Retinal pigment epithelial cell (primary cell): ENCODE data around the gene SLC5A6.

Experiments used
- DNase-seq: peaks from one replicate; pipeline ENCODE4 v3.0.0-alpha.2; 2010; ENCODE audit warnings: low read depth
- H3K4me3 ChIP-seq: 2 replicates; pipeline ENCODE4 v1.5.1; 2011; ENCODE audit warnings: mild to moderate bottlenecking, low read length, control low read depth, moderate library complexity
- TF ChIP-seq, protein P1 (sequence below): conservative IDR thresholded peaks from 2 replicates; pipeline ENCODE4 v1.5.1; 2011; ENCODE audit warnings: low read depth, low read length, control low read depth, inconsistent platforms

The SLC5A6 gene

DNA sequence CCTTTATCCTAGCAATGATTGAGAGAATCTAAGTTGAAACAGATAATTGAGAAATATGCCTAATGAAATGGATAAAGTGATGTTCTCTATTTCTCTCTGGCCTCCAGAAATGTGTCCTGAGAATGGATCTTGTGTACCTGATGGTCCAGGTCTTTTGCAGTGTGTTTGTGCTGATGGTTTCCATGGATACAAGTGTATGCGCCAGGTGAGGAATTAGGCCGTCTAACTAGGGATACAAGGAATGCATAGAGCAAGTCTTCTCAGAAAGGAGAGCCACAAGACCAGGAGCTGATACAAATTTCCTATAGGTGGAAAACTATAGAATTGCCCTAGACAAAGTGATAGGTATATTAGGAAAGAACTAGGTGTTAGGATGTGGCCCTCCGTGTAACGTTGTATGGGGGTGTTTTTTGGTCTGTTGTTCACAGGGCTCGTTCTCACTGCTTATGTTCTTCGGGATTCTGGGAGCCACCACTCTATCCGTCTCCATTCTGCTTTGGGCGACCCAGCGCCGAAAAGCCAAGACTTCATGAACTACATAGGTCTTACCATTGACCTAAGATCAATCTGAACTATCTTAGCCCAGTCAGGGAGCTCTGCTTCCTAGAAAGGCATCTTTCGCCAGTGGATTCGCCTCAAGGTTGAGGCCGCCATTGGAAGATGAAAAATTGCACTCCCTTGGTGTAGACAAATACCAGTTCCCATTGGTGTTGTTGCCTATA, 4.5 kb upstream of the SLC5A6 start:
- no peak for DNase-seq
- H3K4me3 ChIP-seq = peak overlapping the region; percentile 74
- TF ChIP-seq, protein P1, sequence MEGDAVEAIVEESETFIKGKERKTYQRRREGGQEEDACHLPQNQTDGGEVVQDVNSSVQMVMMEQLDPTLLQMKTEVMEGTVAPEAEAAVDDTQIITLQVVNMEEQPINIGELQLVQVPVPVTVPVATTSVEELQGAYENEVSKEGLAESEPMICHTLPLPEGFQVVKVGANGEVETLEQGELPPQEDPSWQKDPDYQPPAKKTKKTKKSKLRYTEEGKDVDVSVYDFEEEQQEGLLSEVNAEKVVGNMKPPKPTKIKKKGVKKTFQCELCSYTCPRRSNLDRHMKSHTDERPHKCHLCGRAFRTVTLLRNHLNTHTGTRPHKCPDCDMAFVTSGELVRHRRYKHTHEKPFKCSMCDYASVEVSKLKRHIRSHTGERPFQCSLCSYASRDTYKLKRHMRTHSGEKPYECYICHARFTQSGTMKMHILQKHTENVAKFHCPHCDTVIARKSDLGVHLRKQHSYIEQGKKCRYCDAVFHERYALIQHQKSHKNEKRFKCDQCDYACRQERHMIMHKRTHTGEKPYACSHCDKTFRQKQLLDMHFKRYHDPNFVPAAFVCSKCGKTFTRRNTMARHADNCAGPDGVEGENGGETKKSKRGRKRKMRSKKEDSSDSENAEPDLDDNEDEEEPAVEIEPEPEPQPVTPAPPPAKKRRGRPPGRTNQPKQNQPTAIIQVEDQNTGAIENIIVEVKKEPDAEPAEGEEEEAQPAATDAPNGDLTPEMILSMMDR = no peak

GRCh38 chr2:27214941-27215340, 2.9 kb upstream of the SLC5A6 start:
- no peak for DNase-seq
- TF ChIP-seq, protein P1 = no peak
- H3K4me3 ChIP-seq = no peak overlapping the region

DNA sequence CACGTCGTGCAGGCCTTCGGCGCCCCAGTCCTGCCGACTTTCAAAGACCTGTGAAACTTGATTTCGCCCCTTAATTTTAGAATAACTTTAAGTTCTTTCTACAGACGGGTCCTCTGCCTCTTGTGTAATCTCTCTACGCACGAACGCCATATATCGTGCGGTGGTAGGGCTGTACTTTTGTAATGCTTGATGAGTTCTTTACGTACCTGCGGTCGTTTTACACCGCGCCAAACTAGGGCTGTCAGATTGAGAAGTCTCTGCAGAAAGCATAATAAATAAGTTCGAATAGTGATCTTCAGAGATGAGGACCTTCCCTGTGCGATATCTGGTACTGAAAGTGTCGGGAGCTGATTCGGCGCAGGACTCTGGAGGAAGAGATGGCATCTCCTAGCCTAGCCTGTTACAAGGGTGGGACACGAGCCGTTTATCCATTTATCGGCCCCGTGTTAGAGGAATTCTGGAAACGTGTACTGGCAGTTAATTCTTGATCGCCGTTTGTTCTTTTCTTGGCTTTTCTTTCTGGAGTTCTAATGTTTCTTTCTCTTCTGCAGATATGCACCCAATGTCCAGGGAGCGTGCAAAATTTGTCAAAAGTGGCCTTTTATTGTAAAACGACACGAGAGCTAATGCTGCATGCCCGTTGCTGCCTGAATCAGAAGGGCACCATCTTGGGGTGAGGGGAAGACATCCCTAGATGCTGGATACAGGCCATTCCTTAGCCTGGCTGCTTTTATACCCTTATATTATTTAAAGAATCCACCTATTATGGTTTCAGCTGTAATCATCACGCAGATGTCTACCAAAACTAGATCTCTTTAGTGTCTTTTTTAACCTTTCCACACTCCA, 781 bp upstream of the SLC5A6 start:
- TF ChIP-seq, protein P1 = no peak
- peak overlapping the region; percentile 84 for H3K4me3 ChIP-seq
- no peak for DNase-seq

- no peak for DNase-seq
- TF ChIP-seq, protein P1 = no peak
Observed at GRCh38 chr2:27211241-27211942, 676 bp downstream of the SLC5A6 start.

GRCh38 chr2:27209621-27210401, 2.3 kb downstream of the SLC5A6 start:
- TF ChIP-seq, protein P1 = no peak
- H3K4me3 ChIP-seq = peak overlapping the region; percentile 2
- peak; percentile 63 for DNase-seq

More at GRCh38 chr2:27211241-27211942, 676 bp downstream of the SLC5A6 start:
- H3K4me3 ChIP-seq = peak overlapping the region; percentile 84

GRCh38 chr2:27208486-27209050, 3.5 kb downstream of the SLC5A6 start:
- TF ChIP-seq, protein P1 = no peak
- peak overlapping the region; percentile 47 for H3K4me3 ChIP-seq
- DNase-seq = peak; percentile 90
